HepG2 (cell line): ENCODE results near the gene SEC61A2. TPM values are rescaled to one million over a fixed set of nuclear protein-coding genes. Genes with fewer than 3 reads are reported as not detected.

ENCODE experiments used
- ATAC-seq: fragments of 200-7000 bp; cut with Tn5 transposase; 3 replicates; pipeline ENCODE4 v1.9.1; 2020; ENCODE audit warnings: mild to moderate bottlenecking, moderate library complexity
- BruUV-seq: library from RNA; stranded (reverse); fragments of 400-500 nt; replicated peaks from 2 replicates; lab custom pipeline; 2021; lab: Mats Ljungman, UMichigan
- CTCF ChIA-PET: fragments of 300-600 bp; formaldehyde crosslinking; extraction: SDS; loops from one replicate; lab custom pipeline; 2021; ENCODE audit warnings: low total read pairs, inconsistent platforms, low intra/inter-chr PET ratio; lab: Yijun Ruan, JAX
- POLR2A ChIA-PET: fragments of 350-600 bp; sonication (Branson Sonifier 250); formaldehyde crosslinking; loops from one replicate; lab custom pipeline; 2020; ENCODE audit warnings: antibody characterized with exemption, inconsistent platforms; lab: Yijun Ruan, JAX
- DNase-seq: peaks from one replicate; pipeline ENCODE4 v3.0.0-alpha.2; 2015; ENCODE audit warnings: low spot score
- FAIRE-seq: peaks from 3 replicates; lab custom pipeline; 2011; peaks lifted over from hg19 to GRCh38; lab: Jason Lieb, UNC
- H2AFZ ChIP-seq: one replicate; pipeline ENCODE4 v1.6.1; 2011; ENCODE audit warnings: low read length, inconsistent platforms
- H3K27ac ChIP-seq: fragments of 300-600 bp; 3 replicates; pipeline ENCODE4 v1.8.0; 2011; ENCODE audit warnings: mixed run types, mild to moderate bottlenecking, mixed read lengths, low read length, inconsistent platforms; ENCODE audit not compliant: insufficient read depth; ENCODE audit errors: extremely low read length
- H3K27me3 ChIP-seq, 2 experiments: fragments of 200-600 bp in 1 of 2; 2 replicates in 1 of 2; 3 replicates in 1 of 2; pipeline versions ENCODE4 v1.6.0 to v1.8.0; 2011; ENCODE audit warnings: low read length in 2 of 2, mild to moderate bottlenecking in 2 of 2, moderate library complexity in 2 of 2, inconsistent platforms in 1 of 2; ENCODE audit not compliant: insufficient read depth in 2 of 2, control insufficient read depth in 1 of 2
- H3K36me3 ChIP-seq, 2 experiments: fragments of 200-600 bp in 1 of 2; replicated peaks in 1 of 2; 2 replicates in 1 of 2; 3 replicates in 1 of 2; pipeline versions ENCODE4 v1.5.1 to v1.8.0; 2011; ENCODE audit warnings: low read length in 2 of 2, inconsistent platforms in 1 of 2; ENCODE audit not compliant: insufficient read depth in 2 of 2, control insufficient read depth in 1 of 2
- H3K4me1 ChIP-seq: 2 replicates; pipeline ENCODE4 v1.5.1; 2012; ENCODE audit warnings: low read length, inconsistent platforms; ENCODE audit not compliant: insufficient read depth
- H3K4me2 ChIP-seq: 2 replicates; pipeline ENCODE4 v1.6.0; 2011; ENCODE audit warnings: low read depth, low read length, inconsistent platforms
- H3K4me3 ChIP-seq, 3 experiments: fragments of 200-600 bp in 1 of 3; sonication (generic), shearing (Covaris generic) in 1 of 3; replicated peaks in 1 of 3; 2 replicates each; pipeline ENCODE4 v1.5.1; 2011 to 2016; ENCODE audit warnings: low read length in 3 of 3, inconsistent platforms in 2 of 3, low read depth in 2 of 3, mild to moderate bottlenecking in 2 of 3, control low read depth in 1 of 3, mixed read lengths in 1 of 3; ENCODE audit not compliant: insufficient read depth in 1 of 3
- H3K79me2 ChIP-seq: one replicate; pipeline ENCODE4 v1.6.1; 2011; ENCODE audit warnings: low read length, inconsistent platforms; ENCODE audit not compliant: insufficient read depth
- H3K9ac ChIP-seq: 2 replicates; pipeline ENCODE4 v1.6.0; 2011; ENCODE audit warnings: mild to moderate bottlenecking, low read depth, low read length, inconsistent platforms; ENCODE audit not compliant: insufficient read depth
- H3K9me3 ChIP-seq: 2 replicates; pipeline ENCODE4 v1.5.1; 2012; ENCODE audit warnings: mild to moderate bottlenecking, low read length
- H4K20me1 ChIP-seq: 2 replicates; pipeline ENCODE4 v1.6.0; 2011; ENCODE audit warnings: inconsistent platforms, mild to moderate bottlenecking, low read length, moderate library complexity; ENCODE audit not compliant: insufficient read depth
- GATAD2A ChIP-seq: IDR thresholded peaks from 2 replicates; pipeline ENCODE4 v1.6.1; 2016
- GTF2F1 ChIP-seq: fragments of 150-350 bp; IDR thresholded peaks from 2 replicates; pipeline ENCODE4 v1.6.1; 2014; ENCODE audit warnings: low read length
- RAD51 ChIP-seq: fragments of 450-650 bp; IDR thresholded peaks from 2 replicates; pipeline ENCODE4 v1.6.1; 2016; ENCODE audit warnings: borderline replicate concordance
- SIX4 ChIP-seq: sonication (generic); formaldehyde crosslinking; IDR thresholded peaks from 2 replicates; pipeline ENCODE4 v1.4.0; 2020; ENCODE audit warnings: missing genetic modification reagents
- ZSCAN25 ChIP-seq: sonication (generic); formaldehyde crosslinking; IDR thresholded peaks from 2 replicates; pipeline ENCODE4 v1.8.0; 2022; ENCODE audit warnings: mild to moderate bottlenecking, missing genetic modification reagents
- WGBS: methylation state at CpG from one replicate; pipeline ENCODE4 v1.1.6; 2017; ENCODE audit warnings: low lambda C conversion rate; 5-methylcytosine and 5-hydroxymethylcytosine counted together
- in situ Hi-C: cut with HindIII; loops from 2 replicates; pipeline ENCODE4 v1.10.0; 2017; ENCODE audit warnings: low pct_unique_long_range_greater_than_20kb; ENCODE audit not compliant: extremely low pct_ligation_motif_present
- intact Hi-C: fragments of 100-400 bp; cut with micrococcal nuclease; formaldehyde crosslinking; loops from one replicate; pipeline ENCODE4 v1.10.0; 2022; ENCODE audit not compliant: unreplicated experiment
- polyA plus RNA-seq, 8 experiments: library from polyadenylated mRNA; depleted of rRNA in 3 of 8; stranded (reverse) in 7 of 8; unstranded in 1 of 8; fragments of >200 nt; fragmentation: Illumina TruSeq in 4 of 8; extraction: Trizol in 4 of 8; gene quantifications; 2 replicates each; pipeline versions ENCODE4 v1.2.1 to v1.2.3, GENCODE V29; 2011 to 2016; ENCODE audit warnings: low read depth in 4 of 8, missing spikeins in 1 of 8, mixed read lengths in 1 of 8; ENCODE audit not compliant: insufficient read depth in 1 of 8
- total RNA-seq, 5 experiments: library from RNA; depleted of rRNA; stranded (reverse); fragments of >200 nt; fragmentation: Illumina TruSeq; extraction: Trizol; gene quantifications; 2 replicates each; pipeline ENCODE4 v1.2.3, GENCODE V29; 2016; ENCODE audit warnings: low read depth in 1 of 5
- TF ChIP-seq, protein P1 (sequence below): sonication (generic); formaldehyde crosslinking; IDR thresholded peaks from 2 replicates; pipeline ENCODE4 v1.5.0; 2020; ENCODE audit warnings: missing genetic modification reagents
- TF ChIP-seq, protein P2 (sequence below): sonication (generic); formaldehyde crosslinking; IDR thresholded peaks from 2 replicates; pipeline ENCODE4 v1.8.0; 2022; ENCODE audit warnings: mild to moderate bottlenecking, missing genetic modification reagents, moderate library complexity
- TF ChIP-seq, protein P3 (sequence below): IDR thresholded peaks from 2 replicates; pipeline ENCODE4 v1.6.1; 2018; ENCODE audit warnings: missing genetic modification reagents, mild to moderate bottlenecking, missing compliant biosample characterization
- TF ChIP-seq, protein P4 (sequence below), 2 experiments: fragments of 450-650 bp in 1 of 2; sonication (generic) in 1 of 2; formaldehyde crosslinking in 1 of 2; IDR thresholded peaks; 2 replicates each; pipeline versions ENCODE4 v1.6.1 to v1.8.0; 2016 to 2022; ENCODE audit warnings: antibody characterized with exemption in 1 of 2, mild to moderate bottlenecking in 1 of 2, missing genetic modification reagents in 1 of 2
- TF ChIP-seq, protein P5 (sequence below): sonication (generic); formaldehyde crosslinking; IDR thresholded peaks from 2 replicates; pipeline ENCODE4 v1.5.1; 2020; ENCODE audit warnings: mild to moderate bottlenecking, missing genetic modification reagents

SEC61A2 gene
- total and polyA plus RNA-seq, 2 of the 13 experiments (the other 11 are each of a cell fraction or from before 2014, with no cell fraction given): 5.5 to 7.4 TPM

DNA sequence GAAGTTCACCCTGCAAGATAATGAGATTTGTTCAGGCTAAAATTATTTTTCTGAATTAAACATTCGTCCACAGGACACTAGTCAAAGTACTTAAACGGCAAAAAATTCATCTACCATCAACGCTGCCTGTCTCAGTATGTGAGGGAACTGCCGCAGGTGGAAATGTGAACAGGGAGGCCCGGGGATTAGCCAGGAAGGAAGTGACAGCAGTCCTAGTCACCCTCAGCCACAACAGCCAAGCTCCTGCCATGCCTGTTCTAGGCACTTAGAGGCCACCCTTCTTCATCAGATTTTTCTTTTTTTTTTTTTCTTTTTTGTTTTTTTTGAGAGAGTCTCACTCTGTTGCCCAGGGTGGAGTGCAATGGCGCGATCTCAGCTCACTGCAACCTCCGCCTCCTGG is 56.8 kb downstream of the SEC61A2 start:
- Histone ChIP-seq H4K20me1 (no peaks in the 10 kb centered on the region), H3K9ac (no peak overlapping the region), H3K4me2 (no peak overlapping the region), H3K36me3 (peaks cover 7 to 37% of the 10 kb centered on the region in 2 experiments), H3K4me3 (no peak overlapping the region), H3K9me3 (no peaks in the 10 kb centered on the region), H3K27ac (no peak overlapping the region), H3K79me2 (peaks cover 18% of the 10 kb centered on the region), H2AFZ (no peak overlapping the region), H3K4me1 (peaks cover 13% of the 10 kb centered on the region), H3K27me3 (no peaks in the 10 kb centered on the region)
- intact Hi-C loops: no loop called here
- POLR2A ChIA-PET: no interaction called here
- FAIRE-seq (no peak), DNase-seq (no peak), ATAC-seq (no peak)
- BruUV-seq: no TSS peak
- 95% methylated on average over 8 of the region's 8 CpGs for WGBS
- CTCF ChIA-PET: no interaction called here
- in situ Hi-C loops: no loop called here
- TF ChIP-seq, protein P1, sequence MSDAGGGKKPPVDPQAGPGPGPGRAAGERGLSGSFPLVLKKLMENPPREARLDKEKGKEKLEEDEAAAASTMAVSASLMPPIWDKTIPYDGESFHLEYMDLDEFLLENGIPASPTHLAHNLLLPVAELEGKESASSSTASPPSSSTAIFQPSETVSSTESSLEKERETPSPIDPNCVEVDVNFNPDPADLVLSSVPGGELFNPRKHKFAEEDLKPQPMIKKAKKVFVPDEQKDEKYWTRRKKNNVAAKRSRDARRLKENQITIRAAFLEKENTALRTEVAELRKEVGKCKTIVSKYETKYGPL (CRISPR knock-in tag): no peak
- TF ChIP-seq, protein P2, sequence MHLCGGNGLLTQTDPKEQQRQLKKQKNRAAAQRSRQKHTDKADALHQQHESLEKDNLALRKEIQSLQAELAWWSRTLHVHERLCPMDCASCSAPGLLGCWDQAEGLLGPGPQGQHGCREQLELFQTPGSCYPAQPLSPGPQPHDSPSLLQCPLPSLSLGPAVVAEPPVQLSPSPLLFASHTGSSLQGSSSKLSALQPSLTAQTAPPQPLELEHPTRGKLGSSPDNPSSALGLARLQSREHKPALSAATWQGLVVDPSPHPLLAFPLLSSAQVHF (CRISPR knock-in tag): no peak
- TF ChIP-seq GTF2F1: no peak
- TF ChIP-seq GATAD2A (CRISPR knock-in tag): no peak
- TF ChIP-seq, protein P3, sequence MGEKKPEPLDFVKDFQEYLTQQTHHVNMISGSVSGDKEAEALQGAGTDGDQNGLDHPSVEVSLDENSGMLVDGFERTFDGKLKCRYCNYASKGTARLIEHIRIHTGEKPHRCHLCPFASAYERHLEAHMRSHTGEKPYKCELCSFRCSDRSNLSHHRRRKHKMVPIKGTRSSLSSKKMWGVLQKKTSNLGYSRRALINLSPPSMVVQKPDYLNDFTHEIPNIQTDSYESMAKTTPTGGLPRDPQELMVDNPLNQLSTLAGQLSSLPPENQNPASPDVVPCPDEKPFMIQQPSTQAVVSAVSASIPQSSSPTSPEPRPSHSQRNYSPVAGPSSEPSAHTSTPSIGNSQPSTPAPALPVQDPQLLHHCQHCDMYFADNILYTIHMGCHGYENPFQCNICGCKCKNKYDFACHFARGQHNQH (CRISPR knock-in tag): no peak
- no peak for TF ChIP-seq ZSCAN25 (CRISPR knock-in tag)
- no peak for TF ChIP-seq SIX4 (CRISPR knock-in tag)
- TF ChIP-seq, protein P4, sequence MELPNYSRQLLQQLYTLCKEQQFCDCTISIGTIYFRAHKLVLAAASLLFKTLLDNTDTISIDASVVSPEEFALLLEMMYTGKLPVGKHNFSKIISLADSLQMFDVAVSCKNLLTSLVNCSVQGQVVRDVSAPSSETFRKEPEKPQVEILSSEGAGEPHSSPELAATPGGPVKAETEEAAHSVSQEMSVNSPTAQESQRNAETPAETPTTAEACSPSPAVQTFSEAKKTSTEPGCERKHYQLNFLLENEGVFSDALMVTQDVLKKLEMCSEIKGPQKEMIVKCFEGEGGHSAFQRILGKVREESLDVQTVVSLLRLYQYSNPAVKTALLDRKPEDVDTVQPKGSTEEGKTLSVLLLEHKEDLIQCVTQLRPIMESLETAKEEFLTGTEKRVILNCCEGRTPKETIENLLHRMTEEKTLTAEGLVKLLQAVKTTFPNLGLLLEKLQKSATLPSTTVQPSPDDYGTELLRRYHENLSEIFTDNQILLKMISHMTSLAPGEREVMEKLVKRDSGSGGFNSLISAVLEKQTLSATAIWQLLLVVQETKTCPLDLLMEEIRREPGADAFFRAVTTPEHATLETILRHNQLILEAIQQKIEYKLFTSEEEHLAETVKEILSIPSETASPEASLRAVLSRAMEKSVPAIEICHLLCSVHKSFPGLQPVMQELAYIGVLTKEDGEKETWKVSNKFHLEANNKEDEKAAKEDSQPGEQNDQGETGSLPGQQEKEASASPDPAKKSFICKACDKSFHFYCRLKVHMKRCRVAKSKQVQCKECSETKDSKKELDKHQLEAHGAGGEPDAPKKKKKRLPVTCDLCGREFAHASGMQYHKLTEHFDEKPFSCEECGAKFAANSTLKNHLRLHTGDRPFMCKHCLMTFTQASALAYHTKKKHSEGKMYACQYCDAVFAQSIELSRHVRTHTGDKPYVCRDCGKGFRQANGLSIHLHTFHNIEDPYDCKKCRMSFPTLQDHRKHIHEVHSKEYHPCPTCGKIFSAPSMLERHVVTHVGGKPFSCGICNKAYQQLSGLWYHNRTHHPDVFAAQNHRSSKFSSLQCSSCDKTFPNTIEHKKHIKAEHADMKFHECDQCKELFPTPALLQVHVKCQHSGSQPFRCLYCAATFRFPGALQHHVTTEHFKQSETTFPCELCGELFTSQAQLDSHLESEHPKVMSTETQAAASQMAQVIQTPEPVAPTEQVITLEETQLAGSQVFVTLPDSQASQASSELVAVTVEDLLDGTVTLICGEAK (IDR thresholded peaks at IDR 0.05): no peak
- TF ChIP-seq, protein P4 (CRISPR knock-in tag; IDR thresholded peaks at IDR 0.05): no peak
- TF ChIP-seq, protein P5, sequence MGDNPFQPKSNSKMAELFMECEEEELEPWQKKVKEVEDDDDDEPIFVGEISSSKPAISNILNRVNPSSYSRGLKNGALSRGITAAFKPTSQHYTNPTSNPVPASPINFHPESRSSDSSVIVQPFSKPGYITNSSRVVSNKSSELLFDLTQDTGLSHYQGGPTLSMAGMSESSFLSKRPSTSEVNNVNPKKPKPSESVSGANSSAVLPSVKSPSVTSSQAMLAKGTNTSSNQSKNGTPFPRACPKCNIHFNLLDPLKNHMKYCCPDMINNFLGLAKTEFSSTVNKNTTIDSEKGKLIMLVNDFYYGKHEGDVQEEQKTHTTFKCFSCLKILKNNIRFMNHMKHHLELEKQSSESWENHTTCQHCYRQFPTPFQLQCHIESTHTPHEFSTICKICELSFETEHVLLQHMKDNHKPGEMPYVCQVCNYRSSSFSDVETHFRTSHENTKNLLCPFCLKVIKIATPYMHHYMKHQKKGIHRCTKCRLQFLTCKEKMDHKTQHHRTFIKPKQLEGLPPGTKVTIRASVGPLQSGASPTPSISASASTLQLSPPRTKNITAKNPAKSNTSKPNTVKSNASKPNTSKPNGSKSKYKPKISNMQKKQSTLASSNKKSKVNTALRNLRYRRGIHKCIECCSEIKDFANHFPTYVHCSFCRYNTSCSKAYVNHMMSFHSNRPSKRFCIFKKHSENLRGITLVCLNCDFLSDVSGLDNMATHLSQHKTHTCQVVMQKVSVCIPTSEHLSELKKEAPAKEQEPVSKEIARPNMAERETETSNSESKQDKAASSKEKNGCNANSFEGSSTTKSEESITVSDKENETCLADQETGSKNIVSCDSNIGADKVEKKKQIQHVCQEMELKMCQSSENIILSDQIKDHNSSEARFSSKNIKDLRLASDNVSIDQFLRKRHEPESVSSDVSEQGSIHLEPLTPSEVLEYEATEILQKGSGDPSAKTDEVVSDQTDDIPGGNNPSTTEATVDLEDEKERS: no peak
- TF ChIP-seq RAD51: no peak
